ENCODE results near the gene WDR3.

DNA sequence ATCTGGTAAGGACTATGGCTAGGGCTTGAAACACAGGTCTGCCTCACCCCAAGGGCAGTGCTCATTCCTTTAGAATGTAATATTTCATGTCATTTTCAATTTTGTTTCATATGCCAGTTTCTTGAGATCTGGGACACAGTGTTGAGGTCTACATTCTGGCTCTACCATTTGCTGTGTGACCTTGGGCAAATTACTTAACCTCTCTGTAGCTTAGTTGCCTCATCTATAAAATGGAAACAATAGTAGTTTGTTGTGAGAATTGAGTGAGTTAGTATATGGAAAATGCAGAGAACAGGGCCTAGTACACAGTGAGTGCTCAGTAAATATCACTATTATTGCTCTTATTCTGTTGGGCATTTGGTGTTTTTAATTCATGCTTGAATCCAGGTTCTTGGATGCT lies 84.4 kb downstream of the WDR3 start:
- TF ChIP-seq, protein P1, sequence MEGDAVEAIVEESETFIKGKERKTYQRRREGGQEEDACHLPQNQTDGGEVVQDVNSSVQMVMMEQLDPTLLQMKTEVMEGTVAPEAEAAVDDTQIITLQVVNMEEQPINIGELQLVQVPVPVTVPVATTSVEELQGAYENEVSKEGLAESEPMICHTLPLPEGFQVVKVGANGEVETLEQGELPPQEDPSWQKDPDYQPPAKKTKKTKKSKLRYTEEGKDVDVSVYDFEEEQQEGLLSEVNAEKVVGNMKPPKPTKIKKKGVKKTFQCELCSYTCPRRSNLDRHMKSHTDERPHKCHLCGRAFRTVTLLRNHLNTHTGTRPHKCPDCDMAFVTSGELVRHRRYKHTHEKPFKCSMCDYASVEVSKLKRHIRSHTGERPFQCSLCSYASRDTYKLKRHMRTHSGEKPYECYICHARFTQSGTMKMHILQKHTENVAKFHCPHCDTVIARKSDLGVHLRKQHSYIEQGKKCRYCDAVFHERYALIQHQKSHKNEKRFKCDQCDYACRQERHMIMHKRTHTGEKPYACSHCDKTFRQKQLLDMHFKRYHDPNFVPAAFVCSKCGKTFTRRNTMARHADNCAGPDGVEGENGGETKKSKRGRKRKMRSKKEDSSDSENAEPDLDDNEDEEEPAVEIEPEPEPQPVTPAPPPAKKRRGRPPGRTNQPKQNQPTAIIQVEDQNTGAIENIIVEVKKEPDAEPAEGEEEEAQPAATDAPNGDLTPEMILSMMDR (IDR thresholded peaks at IDR 0.05; ENCODE audit: low read depth, low read length): no peak
- no peak for TF ChIP-seq POLR2A (IDR thresholded peaks at IDR 0.05; ENCODE audit: extremely low read depth, insufficient read length)
- TF ChIP-seq MYC (IDR thresholded peaks at IDR 0.05; ENCODE audit: low read depth, low read length): no peak
- TF ChIP-seq, protein P2, sequence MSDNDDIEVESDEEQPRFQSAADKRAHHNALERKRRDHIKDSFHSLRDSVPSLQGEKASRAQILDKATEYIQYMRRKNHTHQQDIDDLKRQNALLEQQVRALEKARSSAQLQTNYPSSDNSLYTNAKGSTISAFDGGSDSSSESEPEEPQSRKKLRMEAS (IDR thresholded peaks at IDR 0.05; ENCODE audit: low read depth, low read length): no peak
